Astrocyte (in vitro differentiated cells and primary cell): Measurements from ENCODE around the gene SARNP.

ENCODE experiments used
- EZH2 ChIP-seq: IDR thresholded peaks from 2 replicates; pipeline ENCODE4 v1.6.1; 2012; ENCODE audit warnings: mild to moderate bottlenecking, low read length, inconsistent platforms; ENCODE audit not compliant: insufficient read depth
- TF ChIP-seq, protein P1 (sequence below): IDR thresholded peaks from 2 replicates; pipeline ENCODE4 v1.5.1; 2011; ENCODE audit warnings: low read depth, mild to moderate bottlenecking, inconsistent platforms, low read length, moderate library complexity; ENCODE audit not compliant: insufficient read depth

DNA sequence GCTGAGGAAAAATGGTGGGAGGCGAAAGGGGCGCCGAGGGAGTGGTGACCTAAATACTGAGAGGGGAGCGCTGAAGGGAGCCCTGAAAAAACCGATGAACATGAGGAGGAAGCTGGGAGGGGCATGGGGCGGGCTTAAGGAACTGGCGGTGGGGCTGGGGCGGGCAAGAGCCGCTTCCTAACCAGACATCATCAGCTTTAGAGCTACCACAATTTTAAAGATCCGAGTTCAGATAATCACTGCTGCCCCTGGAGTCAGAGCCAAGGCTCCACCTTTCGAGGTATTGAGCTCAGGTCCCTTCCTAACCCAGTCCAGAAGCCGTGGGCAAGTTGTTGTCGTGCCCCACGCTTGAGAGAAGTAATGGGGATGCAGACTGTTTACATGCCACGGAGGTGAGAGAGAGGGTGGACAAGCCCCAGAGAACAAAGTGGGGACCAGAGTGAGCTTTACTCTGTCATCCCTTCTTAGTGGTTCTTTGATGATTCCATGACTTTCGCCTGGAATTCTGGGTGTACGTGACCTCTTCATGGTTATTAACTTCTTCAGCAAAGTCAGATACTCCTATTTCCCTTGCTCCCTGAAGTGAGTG is 710 bp upstream of the SARNP start:
- TF ChIP-seq, protein P1, sequence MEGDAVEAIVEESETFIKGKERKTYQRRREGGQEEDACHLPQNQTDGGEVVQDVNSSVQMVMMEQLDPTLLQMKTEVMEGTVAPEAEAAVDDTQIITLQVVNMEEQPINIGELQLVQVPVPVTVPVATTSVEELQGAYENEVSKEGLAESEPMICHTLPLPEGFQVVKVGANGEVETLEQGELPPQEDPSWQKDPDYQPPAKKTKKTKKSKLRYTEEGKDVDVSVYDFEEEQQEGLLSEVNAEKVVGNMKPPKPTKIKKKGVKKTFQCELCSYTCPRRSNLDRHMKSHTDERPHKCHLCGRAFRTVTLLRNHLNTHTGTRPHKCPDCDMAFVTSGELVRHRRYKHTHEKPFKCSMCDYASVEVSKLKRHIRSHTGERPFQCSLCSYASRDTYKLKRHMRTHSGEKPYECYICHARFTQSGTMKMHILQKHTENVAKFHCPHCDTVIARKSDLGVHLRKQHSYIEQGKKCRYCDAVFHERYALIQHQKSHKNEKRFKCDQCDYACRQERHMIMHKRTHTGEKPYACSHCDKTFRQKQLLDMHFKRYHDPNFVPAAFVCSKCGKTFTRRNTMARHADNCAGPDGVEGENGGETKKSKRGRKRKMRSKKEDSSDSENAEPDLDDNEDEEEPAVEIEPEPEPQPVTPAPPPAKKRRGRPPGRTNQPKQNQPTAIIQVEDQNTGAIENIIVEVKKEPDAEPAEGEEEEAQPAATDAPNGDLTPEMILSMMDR: no peak
- no peak for TF ChIP-seq EZH2
